Naive B cell (primary cell): Measurements from ENCODE around the gene SERPINA4. TPM values are rescaled to one million over a fixed set of nuclear protein-coding genes. Genes with fewer than 3 reads are reported as not detected.

Experiments
- ATAC-seq, 2 donors: fragments of 150-1000 bp; cut with Tn5 transposase; 2 replicates each; pipeline ENCODE4 v1.10.0; 2021; ENCODE audit warnings: low read depth in 2 of 2, mild to moderate bottlenecking in 2 of 2, moderate library complexity in 2 of 2
- DNase-seq: peaks from one replicate; pipeline ENCODE4 v3.0.0; 2022
- H3K27ac Mint-ChIP-seq, 6 donors: one replicate each; pipeline ENCODE4 v1.8.0; 2020 to 2022; ENCODE audit warnings: mild to moderate bottlenecking in 6 of 6, mixed read lengths in 6 of 6, moderate library complexity in 5 of 6, inconsistent platforms in 2 of 6
- H3K27me3 Mint-ChIP-seq, 3 donors: one replicate each; pipeline ENCODE4 v1.8.0; 2021 to 2022; ENCODE audit warnings: mixed read lengths in 3 of 3, mild to moderate bottlenecking in 1 of 3
- H3K36me3 Mint-ChIP-seq, 2 donors: one replicate each; pipeline ENCODE4 v1.8.0; 2020 to 2022; ENCODE audit warnings: mixed read lengths in 2 of 2, inconsistent platforms in 1 of 2, mild to moderate bottlenecking in 1 of 2
- H3K4me1 Mint-ChIP-seq, 3 donors: one replicate each; pipeline ENCODE4 v1.8.0; 2020 to 2022; ENCODE audit warnings: mixed read lengths in 3 of 3, inconsistent platforms in 1 of 3, mild to moderate bottlenecking in 1 of 3, moderate library complexity in 1 of 3
- H3K4me3 Mint-ChIP-seq, 8 donors: one replicate each; pipeline ENCODE4 v1.8.0; 2020 to 2022; ENCODE audit warnings: mild to moderate bottlenecking in 8 of 8, mixed read lengths in 8 of 8, moderate library complexity in 8 of 8, inconsistent platforms in 2 of 8
- H3K9me3 Mint-ChIP-seq, 7 donors: one replicate each; pipeline ENCODE4 v1.8.0; 2020 to 2022; ENCODE audit warnings: mixed read lengths in 7 of 7, mild to moderate bottlenecking in 5 of 7, inconsistent platforms in 2 of 7, moderate library complexity in 1 of 7
- polyA plus RNA-seq, 6 donors: library from polyadenylated mRNA; unstranded; fragments of 300-500 nt; fragmentation: Illumina TruSeq; gene quantifications; one replicate each; pipeline ENCODE4 v1.2.3, GENCODE V29; 2021; ENCODE audit warnings: low read depth in 6 of 6

SERPINA4 gene
- polyA plus RNA-seq, 6 donors from 2014 or later = not detected

GRCh38 chr14:94535506-94535905, 25.7 kb upstream of the SERPINA4 start:
- Mint-ChIP-seq H3K9me3 (peaks cover 2 to 13% (median 3%) of the 10 kb centered on the region in 7 donors), H3K36me3 (peaks cover 4 to 6% of the 10 kb centered on the region in 2 donors), H3K4me1 (no peaks in the 10 kb centered on the region), H3K4me3 (no peak overlapping the region), H3K27ac (no peak overlapping the region), H3K27me3 (peaks cover 16 to 26% (median 17%) of the 10 kb centered on the region in 3 donors)
- ATAC-seq (no peak), DNase-seq (no peak)

GRCh38 chr14:94536836-94537235, 24.4 kb upstream of the SERPINA4 start:
- Mint-ChIP-seq H3K9me3 (peaks cover 2 to 13% (median 3%) of the 10 kb centered on the region in 7 donors), H3K27me3 (peaks cover 16 to 31% (median 23%) of the 10 kb centered on the region in 3 donors), H3K36me3 (peaks cover 4 to 6% of the 10 kb centered on the region in 2 donors), H3K4me1 (no peaks in the 10 kb centered on the region), H3K4me3 (no peak overlapping the region), H3K27ac (no peak overlapping the region)
- DNase-seq (no peak), ATAC-seq (no peak)

GRCh38 chr14:94538070-94538740, 23.0 kb upstream of the SERPINA4 start:
- H3K27me3 Mint-ChIP-seq = peaks cover 16 to 30% (median 23%) of the 10 kb centered on the region in 3 donors
- H3K4me3 Mint-ChIP-seq = no peak overlapping the region
- DNase-seq = no peak
- no peaks in the 10 kb centered on the region for H3K4me1 Mint-ChIP-seq
- no peak for ATAC-seq
- peaks cover 2 to 13% (median 3%) of the 10 kb centered on the region in 7 donors for H3K9me3 Mint-ChIP-seq
- no peak overlapping the region for H3K27ac Mint-ChIP-seq
- peaks cover 3 to 6% of the 10 kb centered on the region in 2 donors for H3K36me3 Mint-ChIP-seq

- Mint-ChIP-seq H3K4me3 (no peak overlapping the region), H3K4me1 (no peaks in the 10 kb centered on the region), H3K27ac (no peak overlapping the region), H3K36me3 (peaks cover 0 to 6% of the 10 kb centered on the region in 2 donors), H3K9me3 (peaks cover 0 to 13% (median 2%) of the 10 kb centered on the region in 7 donors), H3K27me3 (peaks cover 16 to 26% (median 23%) of the 10 kb centered on the region in 3 donors)
- ATAC-seq (no peak), DNase-seq (no peak)
Observed at GRCh38 chr14:94539181-94539580, 22.1 kb upstream of the SERPINA4 start.

GRCh38 chr14:94540031-94540794, 21.0 kb upstream of the SERPINA4 start:
- no peak for DNase-seq
- peaks cover 0 to 13% (median 2%) of the 10 kb centered on the region in 7 donors for H3K9me3 Mint-ChIP-seq
- no peak overlapping the region for H3K27ac Mint-ChIP-seq
- H3K27me3 Mint-ChIP-seq = peaks cover 16 to 26% (median 24%) of the 10 kb centered on the region in 3 donors
- peaks cover 0 to 6% of the 10 kb centered on the region in 2 donors for H3K36me3 Mint-ChIP-seq
- H3K4me1 Mint-ChIP-seq = no peaks in the 10 kb centered on the region
- ATAC-seq = no peak
- H3K4me3 Mint-ChIP-seq = no peak overlapping the region

GRCh38 chr14:94541234-94541975, 19.8 kb upstream of the SERPINA4 start:
- DNase-seq = no peak
- peaks cover 0 to 15% of the 10 kb centered on the region in 2 donors for H3K36me3 Mint-ChIP-seq
- no peak for ATAC-seq
- peaks cover 22 to 36% (median 35%) of the 10 kb centered on the region in 3 donors for H3K27me3 Mint-ChIP-seq
- no peaks in the 10 kb centered on the region for H3K4me1 Mint-ChIP-seq
- peaks cover 2 to 20% (median 7%) of the 10 kb centered on the region in 7 donors for H3K9me3 Mint-ChIP-seq
- no peak overlapping the region for H3K27ac Mint-ChIP-seq
- H3K4me3 Mint-ChIP-seq = no peak overlapping the region

- DNase-seq = no peak
- peaks cover 0 to 15% of the 10 kb centered on the region in 2 donors for H3K36me3 Mint-ChIP-seq
- no peak for ATAC-seq
- peaks cover 2 to 20% (median 10%) of the 10 kb centered on the region in 7 donors for H3K9me3 Mint-ChIP-seq
- no peaks in the 10 kb centered on the region for H3K4me1 Mint-ChIP-seq
- H3K27me3 Mint-ChIP-seq = peaks cover 22 to 39% (median 35%) of the 10 kb centered on the region in 3 donors
- no peak overlapping the region for H3K27ac Mint-ChIP-seq
- H3K4me3 Mint-ChIP-seq = no peak overlapping the region
Observed at GRCh38 chr14:94542111-94542810, 19.0 kb upstream of the SERPINA4 start.

- ATAC-seq (no peak), DNase-seq (no peak)
- Mint-ChIP-seq H3K9me3 (peaks cover 5 to 21% (median 10%) of the 10 kb centered on the region in 7 donors), H3K36me3 (peaks cover 0 to 15% of the 10 kb centered on the region in 2 donors), H3K27me3 (peaks cover 22 to 39% (median 35%) of the 10 kb centered on the region in 3 donors), H3K27ac (no peak overlapping the region), H3K4me1 (no peaks in the 10 kb centered on the region), H3K4me3 (no peak overlapping the region)
Observed at GRCh38 chr14:94542811-94543440, 18.3 kb upstream of the SERPINA4 start.

- DNase-seq = no peak
- peaks cover 0 to 15% of the 10 kb centered on the region in 2 donors for H3K36me3 Mint-ChIP-seq
- H3K27me3 Mint-ChIP-seq = peaks cover 18 to 33% (median 29%) of the 10 kb centered on the region in 3 donors
- H3K4me3 Mint-ChIP-seq = no peak overlapping the region
- no peak overlapping the region for H3K27ac Mint-ChIP-seq
- H3K4me1 Mint-ChIP-seq = no peaks in the 10 kb centered on the region
- ATAC-seq = no peak
- H3K9me3 Mint-ChIP-seq = peaks cover 5 to 21% (median 8%) of the 10 kb centered on the region in 7 donors
Observed at GRCh38 chr14:94543449-94544124, 17.7 kb upstream of the SERPINA4 start.

- Mint-ChIP-seq H3K4me1 (no peaks in the 10 kb centered on the region), H3K4me3 (no peak overlapping the region), H3K27ac (no peak overlapping the region), H3K36me3 (peaks cover 0 to 8% of the 10 kb centered on the region in 2 donors), H3K9me3 (peaks cover 5 to 21% (median 10%) of the 10 kb centered on the region in 7 donors), H3K27me3 (peaks cover 11 to 29% (median 26%) of the 10 kb centered on the region in 3 donors)
- DNase-seq (no peak), ATAC-seq (no peak)
Observed at GRCh38 chr14:94544726-94545125, 16.5 kb upstream of the SERPINA4 start.

- H3K4me1 Mint-ChIP-seq = no peaks in the 10 kb centered on the region
- H3K27me3 Mint-ChIP-seq = peaks cover 6 to 29% (median 20%) of the 10 kb centered on the region in 3 donors
- H3K4me3 Mint-ChIP-seq = no peak overlapping the region
- DNase-seq (no peak), ATAC-seq (no peak)
- no peak overlapping the region for H3K27ac Mint-ChIP-seq
- peaks cover 0 to 8% of the 10 kb centered on the region in 2 donors for H3K36me3 Mint-ChIP-seq
- H3K9me3 Mint-ChIP-seq = peaks cover 5 to 21% (median 10%) of the 10 kb centered on the region in 7 donors
Observed at GRCh38 chr14:94545131-94545841, 16.0 kb upstream of the SERPINA4 start.
